ENCODE measurements around the gene MTR.

MTR gene

GRCh38 chr1:236862615-236863211, 67.6 kb downstream of the MTR start:
- no peak for DNase-seq (ENCODE audit: low read depth, low spot score)

- no peak for DNase-seq (ENCODE audit: low read depth, low spot score)
Measured at GRCh38 chr1:236864211-236864610, 69.1 kb downstream of the MTR start.

GRCh38 chr1:236864996-236865817, 70.1 kb downstream of the MTR start:
- no peak for DNase-seq (ENCODE audit: low read depth, low spot score)

GRCh38 chr1:236865818-236866155, 70.7 kb downstream of the MTR start:
- DNase-seq (ENCODE audit: low read depth, low spot score), result no peak

GRCh38 chr1:236868625-236869467, 73.8 kb downstream of the MTR start:
- DNase-seq (ENCODE audit: low read depth, low spot score), result no peak

GRCh38 chr1:236869911-236870310, 74.8 kb downstream of the MTR start:
- no peak for DNase-seq (ENCODE audit: low read depth, low spot score)

GRCh38 chr1:236870721-236871120, 75.6 kb downstream of the MTR start:
- DNase-seq (ENCODE audit: low read depth, low spot score), result no peak

- DNase-seq (ENCODE audit: low read depth, low spot score), result no peak
Measured at GRCh38 chr1:236872075-236872666, 77.1 kb downstream of the MTR start.

- DNase-seq (ENCODE audit: low read depth, low spot score), result no peak
Measured at GRCh38 chr1:236875975-236876374, 80.9 kb downstream of the MTR start.

- DNase-seq (ENCODE audit: low read depth, low spot score), result no peak
Measured at GRCh38 chr1:236877661-236878060, 82.6 kb downstream of the MTR start.

- no peak for DNase-seq (ENCODE audit: low read depth, low spot score)
Measured at GRCh38 chr1:236880209-236880608, 85.1 kb downstream of the MTR start.

GRCh38 chr1:236882678-236883077, 87.6 kb downstream of the MTR start:
- no peak for DNase-seq (ENCODE audit: low read depth, low spot score)

- no peak for DNase-seq (ENCODE audit: low read depth, low spot score)
Measured at GRCh38 chr1:236886199-236886598, 91.1 kb downstream of the MTR start.

GRCh38 chr1:236887081-236887480, 92.0 kb downstream of the MTR start:
- no peak for DNase-seq (ENCODE audit: low read depth, low spot score)

- DNase-seq (ENCODE audit: low read depth, low spot score), result no peak
Measured at GRCh38 chr1:236888126-236888525, 93.0 kb downstream of the MTR start.

GRCh38 chr1:236888903-236889302, 93.8 kb downstream of the MTR start:
- no peak for DNase-seq (ENCODE audit: low read depth, low spot score)

GRCh38 chr1:236890152-236891056, 95.3 kb downstream of the MTR start:
- no peak for DNase-seq (ENCODE audit: low read depth, low spot score)

- DNase-seq (ENCODE audit: low read depth, low spot score), result no peak
Measured at GRCh38 chr1:236893626-236894545, 98.8 kb downstream of the MTR start.

- no peak for DNase-seq (ENCODE audit: low read depth, low spot score)
Measured at GRCh38 chr1:236895665-236896387, 100.7 kb downstream of the MTR start.
